Liver (tissue), 3 donors: Measurements from ENCODE around the gene ID1.

Experiments
- CTCF ChIP-seq: fragments of 150-350 bp; IDR thresholded peaks from 2 replicates; pipeline ENCODE4 v1.5.1; 2017; ENCODE audit warnings: improper control_type of control experiment, low read depth, low read length; ENCODE audit not compliant: missing input control
- EGR1 ChIP-seq, 2 donors: IDR thresholded peaks; 2 replicates each; pipeline ENCODE4 v1.6.1; 2016 to 2018; ENCODE audit warnings: antibody characterized with exemption in 2 of 2, low read depth in 2 of 2
- FOXA1 ChIP-seq: IDR thresholded peaks from 2 replicates; pipeline ENCODE4 v1.6.1; 2016; ENCODE audit warnings: antibody characterized with exemption
- GABPA ChIP-seq, 2 donors: IDR thresholded peaks in 1 of 2; conservative IDR thresholded peaks in 1 of 2; 2 replicates each; pipeline ENCODE4 v1.6.1; 2016; ENCODE audit warnings: antibody characterized with exemption in 2 of 2, mild to moderate bottlenecking in 1 of 2, moderate library complexity in 1 of 2
- HNF4A ChIP-seq, 2 donors: conservative IDR thresholded peaks; 2 replicates each; pipeline ENCODE4 v1.6.1; 2016; ENCODE audit warnings: antibody characterized with exemption in 2 of 2, mild to moderate bottlenecking in 2 of 2
- JUND ChIP-seq, 2 donors: IDR thresholded peaks; 2 replicates each; pipeline ENCODE4 v1.6.1; 2016; ENCODE audit warnings: antibody characterized with exemption in 2 of 2
- MAX ChIP-seq: IDR thresholded peaks from 2 replicates; pipeline ENCODE4 v1.6.1; 2016; ENCODE audit warnings: antibody characterized with exemption
- REST ChIP-seq: IDR thresholded peaks from 2 replicates; pipeline ENCODE4 v1.6.1; 2016; ENCODE audit warnings: antibody characterized with exemption, mild to moderate bottlenecking
- RXRA ChIP-seq, 2 donors: IDR thresholded peaks; 2 replicates each; pipeline ENCODE4 v1.6.1; 2017 to 2018; ENCODE audit warnings: antibody characterized with exemption in 2 of 2, mild to moderate bottlenecking in 1 of 2
- SP1 ChIP-seq: IDR thresholded peaks from 2 replicates; pipeline ENCODE4 v1.6.1; 2018; ENCODE audit warnings: antibody characterized with exemption, mild to moderate bottlenecking
- TAF1 ChIP-seq: conservative IDR thresholded peaks from 2 replicates; pipeline ENCODE4 v1.6.1; 2016; ENCODE audit warnings: antibody characterized with exemption, mild to moderate bottlenecking
- YY1 ChIP-seq: IDR thresholded peaks from 2 replicates; pipeline ENCODE4 v1.6.1; 2016; ENCODE audit warnings: antibody characterized with exemption, mild to moderate bottlenecking
- donor health status: healthy.
- donor health status: healthy.

- TF ChIP-seq CTCF (no peak), JUND (IDR thresholded peaks at IDR 0.05) (no peak), GABPA (IDR thresholded peaks at IDR 0.05 in 1 of 2, conservative IDR thresholded peaks at IDR 0.05 in 1 of 2) (no peak), FOXA1 (no peak), EGR1 (IDR thresholded peaks at IDR 0.05; ENCODE audit: low read depth in 2 of 2) (no peak), MAX (no peak), YY1 (no peak), HNF4A (conservative IDR thresholded peaks at IDR 0.05) (no peak), TAF1 (no peak), SP1 (no peak), REST (no peak), RXRA (IDR thresholded peaks at IDR 0.05) (no peak)
These were observed 12.5 kb downstream of the ID1 start for GRCh38 chr20:31617432-31618104.
